ENCODE data around the gene CTNNAL1. TPM values are rescaled to one million over a fixed set of nuclear protein-coding genes. Genes with fewer than 3 reads are reported as not detected.
A peak's percentile ranks its signal among the peaks of the same experiment; 100 is the strongest.

Gene CTNNAL1
- total and polyA plus RNA-seq, 9 of the 15 experiments (the other 6 are each of a cell fraction or from before 2014, with no cell fraction given) = 23.2 to 78.0 (median 46.7) TPM

- no peak for TF ChIP-seq ZBTB49 (CRISPR knock-in tag; IDR thresholded peaks at IDR 0.05; ENCODE audit: borderline replicate concordance)
- TF ChIP-seq ATF3 (IDR thresholded peaks at IDR 0.05) = no peak
- TF ChIP-seq ATF3 (CRISPR knock-in tag; conservative IDR thresholded peaks at IDR 0.05) = no peak
- TF ChIP-seq MCM3 (IDR thresholded peaks at IDR 0.05) = no peak
- TF ChIP-seq PKNOX1 (IDR thresholded peaks at IDR 0.05) = no peak; the same call in 1 of the 2 replicates
- no peak for TF ChIP-seq ZNF707 (CRISPR knock-in tag; conservative IDR thresholded peaks at IDR 0.05)
- no peak for TF ChIP-seq CBX8 (IDR thresholded peaks at IDR 0.05; ENCODE audit: borderline replicate concordance, extremely low read depth, low read depth, low read length, poor library complexity, severe bottlenecking)
- no peak for TF ChIP-seq E2F8 (IDR thresholded peaks at IDR 0.05; ENCODE audit: low read depth, partially characterized antibody)
- TF ChIP-seq GTF2A2 (tag; IDR thresholded peaks at IDR 0.05) = no peak
- no peak for TF ChIP-seq CTCF (IDR thresholded peaks at IDR 0.05 in 2 of 3, conservative IDR thresholded peaks at IDR 0.05 in 1 of 3; ENCODE audit: insufficient read depth in 2 of 3, low read depth in 1 of 3, low read length in 3 of 3)
- no peak for TF ChIP-seq HMG20B (CRISPR knock-in tag; IDR thresholded peaks at IDR 0.05)
- no peak for TF ChIP-seq NR2C2 (CRISPR knock-in tag; IDR thresholded peaks at IDR 0.05)
- peak; percentile 30; the same call in 1 of the 2 replicates for TF ChIP-seq NR2C2 (tag; IDR thresholded peaks at IDR 0.05)
- TF ChIP-seq CLOCK (CRISPR knock-in tag; IDR thresholded peaks at IDR 0.05; ENCODE audit: borderline replicate concordance) = no peak
- no peak for TF ChIP-seq FOS (IDR thresholded peaks at IDR 0.05; ENCODE audit: extremely low read depth, insufficient read length)
Measured at GRCh38 chr9:108994695-108995094, 18.6 kb downstream of the CTNNAL1 start (continued).
